IMR-90 (cell line): Measurements from ENCODE around the gene CACNA2D1. TPM values are rescaled to one million over a fixed set of nuclear protein-coding genes. Genes with fewer than 3 reads are reported as not detected.

Source experiments
- ATAC-seq: fragments of 200-7000 bp; cut with Tn5 transposase; 2 replicates; pipeline ENCODE4 v1.9.1; 2020; ENCODE audit warnings: low read depth, mild to moderate bottlenecking, moderate library complexity
- BruUV-seq: library from RNA; stranded (reverse); fragments of 400-500 nt; replicated peaks from 2 replicates; lab custom pipeline; 2021; lab: Mats Ljungman, UMichigan
- CTCF ChIA-PET: fragments of 300-600 bp; formaldehyde crosslinking; extraction: SDS; loops from one replicate; lab custom pipeline; 2021; ENCODE audit warnings: antibody characterized with exemption; lab: Yijun Ruan, JAX
- POLR2A ChIA-PET: fragments of 300-600 bp; sonication (Branson Sonifier 250); formaldehyde crosslinking; loops from one replicate; lab custom pipeline; 2022; ENCODE audit warnings: antibody characterized with exemption; ENCODE audit not compliant: unreplicated experiment; lab: Charles Lee
- DNase-seq: peaks from one replicate; pipeline ENCODE4 v3.0.0; 2013
- H2AFZ ChIP-seq: replicated peaks from 2 replicates; pipeline ENCODE3; 2013; ENCODE audit warnings: low read length, mild to moderate bottlenecking; ENCODE audit not compliant: poor library complexity
- H2AK5ac ChIP-seq: 2 replicates; pipeline ENCODE4 v1.6.1; 2013; ENCODE audit warnings: low read depth, low read length, inconsistent platforms
- H2AK9ac ChIP-seq: replicated peaks from 2 replicates; pipeline ENCODE3; 2013; ENCODE audit warnings: mild to moderate bottlenecking, low read depth, low read length, moderate library complexity; ENCODE audit not compliant: poor library complexity
- H2BK120ac ChIP-seq: 2 replicates; pipeline ENCODE4 v1.6.1; 2013; ENCODE audit warnings: low read depth, low read length, inconsistent platforms
- H2BK15ac ChIP-seq: 3 replicates; pipeline ENCODE4 v1.6.1; 2013; ENCODE audit warnings: low read depth, low read length, inconsistent platforms
- H2BK20ac ChIP-seq: 2 replicates; pipeline ENCODE4 v1.6.1; 2013; ENCODE audit warnings: low read depth, mild to moderate bottlenecking, inconsistent platforms, low read length, moderate library complexity
- H2BK5ac ChIP-seq: 2 replicates; pipeline ENCODE4 v1.6.1; 2013; ENCODE audit warnings: mild to moderate bottlenecking, low read depth, low read length, inconsistent platforms; ENCODE audit not compliant: poor library complexity, severe bottlenecking
- H3K14ac ChIP-seq: replicated peaks from 2 replicates; pipeline ENCODE4 v1.6.1; 2013; ENCODE audit warnings: low read depth, low read length, inconsistent platforms
- H3K18ac ChIP-seq: 2 replicates; pipeline ENCODE4 v1.6.1; 2013; ENCODE audit warnings: low read depth, low read length, control low read depth
- H3K23ac ChIP-seq: 2 replicates; pipeline ENCODE4 v1.6.1; 2013; ENCODE audit warnings: low read depth, low read length, inconsistent platforms
- H3K27ac ChIP-seq: 2 replicates; pipeline ENCODE4 v1.5.1; 2013; ENCODE audit warnings: mild to moderate bottlenecking, control low read depth, low read length; ENCODE audit not compliant: insufficient read depth
- H3K27me3 ChIP-seq: 2 replicates; pipeline ENCODE4 v1.6.1; 2013; ENCODE audit warnings: low read length; ENCODE audit not compliant: control insufficient read depth, insufficient read depth
- H3K36me3 ChIP-seq: 2 replicates; pipeline ENCODE4 v1.6.1; 2013; ENCODE audit warnings: low read length, mixed read lengths; ENCODE audit not compliant: control insufficient read depth, insufficient read depth
- H3K4ac ChIP-seq: 2 replicates; pipeline ENCODE4 v1.6.1; 2013; ENCODE audit warnings: low read depth, low read length, inconsistent platforms
- H3K4me1 ChIP-seq: 2 replicates; pipeline ENCODE4 v1.6.1; 2013; ENCODE audit warnings: low read length, mixed read lengths; ENCODE audit not compliant: control insufficient read depth, insufficient read depth
- H3K4me2 ChIP-seq: 2 replicates; pipeline ENCODE4 v1.6.1; 2013; ENCODE audit warnings: low read depth, mild to moderate bottlenecking, control low read depth, low read length, moderate library complexity
- H3K4me3 ChIP-seq: 2 replicates; pipeline ENCODE4 v1.5.1; 2013; ENCODE audit warnings: low read depth, mild to moderate bottlenecking, control low read depth, low read length, moderate library complexity; ENCODE audit not compliant: insufficient read depth
- H3K56ac ChIP-seq: 2 replicates; pipeline ENCODE4 v1.6.1; 2013; ENCODE audit warnings: low read length, inconsistent platforms; ENCODE audit not compliant: insufficient read depth; ENCODE audit errors: extremely low read depth
- H3K79me1 ChIP-seq, 2 experiments: 2 replicates each; pipeline ENCODE4 v1.6.1; 2013; ENCODE audit warnings: low read length in 2 of 2, inconsistent platforms in 1 of 2, low read depth in 1 of 2
- H3K9ac ChIP-seq: 2 replicates; pipeline ENCODE4 v1.6.1; 2013; ENCODE audit warnings: low read depth, low read length, control low read depth
- H3K9me1 ChIP-seq: 2 replicates; pipeline ENCODE4 v1.6.1; 2013; ENCODE audit warnings: low read length, inconsistent platforms; ENCODE audit not compliant: insufficient read depth
- H3K9me3 ChIP-seq: 2 replicates; pipeline ENCODE4 v1.6.1; 2013; ENCODE audit warnings: low read length; ENCODE audit not compliant: control insufficient read depth, insufficient read depth
- H4K20me1 ChIP-seq: 2 replicates; pipeline ENCODE4 v1.6.1; 2013; ENCODE audit warnings: low read length, inconsistent platforms; ENCODE audit not compliant: insufficient read depth
- H4K5ac ChIP-seq: 2 replicates; pipeline ENCODE4 v1.6.1; 2013; ENCODE audit warnings: mild to moderate bottlenecking, low read depth, low read length, control low read depth
- H4K8ac ChIP-seq, 2 experiments: 2 replicates each; pipeline ENCODE4 v1.6.1; 2013; ENCODE audit warnings: low read depth in 2 of 2, low read length in 2 of 2, control low read depth in 1 of 2, inconsistent platforms in 1 of 2
- H4K91ac ChIP-seq: 2 replicates; pipeline ENCODE4 v1.6.1; 2013; ENCODE audit warnings: low read depth, low read length, inconsistent platforms; ENCODE audit not compliant: insufficient read depth
- BHLHE40 ChIP-seq: fragments of 150-350 bp; IDR thresholded peaks from 2 replicates; pipeline ENCODE4 v1.6.1; 2016; ENCODE audit warnings: mild to moderate bottlenecking, low read depth, low read length
- MAFK ChIP-seq: IDR thresholded peaks from 2 replicates; pipeline ENCODE4 v1.6.1; 2012; ENCODE audit warnings: low read depth, low read length, improper control_type of control experiment
- NFE2L2 ChIP-seq: fragments of 150-350 bp; IDR thresholded peaks from 2 replicates; pipeline ENCODE4 v1.6.1; 2016; ENCODE audit warnings: low read depth, mild to moderate bottlenecking, low read length
- RCOR1 ChIP-seq: IDR thresholded peaks from 2 replicates; pipeline ENCODE4 v1.6.1; 2012; ENCODE audit warnings: mild to moderate bottlenecking, low read length, improper control_type of control experiment; ENCODE audit not compliant: insufficient replicate concordance
- WGBS, 2 experiments: methylation state at CpG; one replicate each; pipeline versions ENCODE4 v1.1.5 to v1.1.7; 2013; ENCODE audit warnings: missing lambda C conversion rate in 2 of 2; ENCODE audit not compliant: insufficient read length in 1 of 2; ENCODE audit errors: extremely low coverage in 2 of 2; 5-methylcytosine and 5-hydroxymethylcytosine counted together
- dilution Hi-C: fragments of 300-500 bp; cut with HindIII; formaldehyde crosslinking; loops from one replicate; pipeline ENCODE4 v1.14.3; 2018; ENCODE audit warnings: low sequenced_read_pairs; ENCODE audit not compliant: unreplicated experiment
- in situ Hi-C: fragments of 300-500 bp; cut with MboI; formaldehyde crosslinking; loops from 3 replicates; pipeline ENCODE4 v1.14.3; 2019; ENCODE audit warnings: low sequenced_read_pairs, inconsistent platforms, mixed read lengths
- intact Hi-C: fragments of 100-400 bp; cut with micrococcal nuclease; formaldehyde crosslinking; loops from 2 replicates; pipeline ENCODE4 v1.10.0; 2022
- polyA plus RNA-seq, 3 experiments: library from polyadenylated mRNA; depleted of rRNA; stranded (reverse); fragments of >200 nt; gene quantifications; 2 replicates each; pipeline ENCODE4 v1.2.3, GENCODE V29; 2012; ENCODE audit warnings: low replicate concordance in 1 of 3
- total RNA-seq: library from RNA; depleted of rRNA; stranded (reverse); fragments of >200 nt; gene quantifications from 2 replicates; pipeline ENCODE4 v1.2.3, GENCODE V29; 2012

CACNA2D1 gene
- total and polyA plus RNA-seq, 2 of the 4 experiments (the other 2 are of a cell fraction) = 5.8 to 21.9 TPM

GRCh38 chr7:82109288-82109687 lies 334.3 kb downstream of the CACNA2D1 start:
- H2BK20ac ChIP-seq = no peak overlapping the region
- H2BK5ac ChIP-seq = peak overlapping the region; percentile 56
- no peaks in the 10 kb centered on the region; the same call in 1 of the 2 replicates for H3K4me1 ChIP-seq
- no peak overlapping the region for H3K27ac ChIP-seq
- 0 out of 2 replicates have a peak, but pooled peaks cover 2% of the 10 kb centered on the region for H3K9me1 ChIP-seq
- H2AFZ ChIP-seq = no peak overlapping the region
- H3K23ac ChIP-seq = no peak overlapping the region
- H3K79me1 ChIP-seq = peaks cover 6 to 8% of the 10 kb centered on the region in 2 experiments; a peak in 1 of 4 replicates
- DNase-seq = peak; percentile 58
- H2AK9ac ChIP-seq = no peak overlapping the region
- H3K36me3 ChIP-seq = no peaks in the 10 kb centered on the region
- no peak overlapping the region for H2AK5ac ChIP-seq
- no peak for ATAC-seq
- no CpG with 5 or more reads among the region's 1 CpG for WGBS, 2 experiments
- H4K8ac ChIP-seq = 0 out of 4 replicates have a peak overlapping the region, but pooled peaks of 1 of the 2 experiments have one; percentile 6
- TF ChIP-seq BHLHE40 (no peak), MAFK (peak; percentile 86), RCOR1 (no peak), NFE2L2 (peak; percentile 61)
- H3K18ac ChIP-seq = peak overlapping the region; percentile 70; the same call in 1 of the 2 replicates
- no peaks in the 10 kb centered on the region for H3K27me3 ChIP-seq
- H3K4ac ChIP-seq = no peak overlapping the region
- dilution Hi-C loops (no loop called here), intact Hi-C loops (no loop called here), in situ Hi-C loops (no loop called here)
- peak overlapping the region; percentile 63; the same call in 1 of the 2 replicates for H4K5ac ChIP-seq
- H4K20me1 ChIP-seq = no peaks in the 10 kb centered on the region
- peak overlapping the region; percentile 58; the same call in 1 of the 2 replicates for H3K4me2 ChIP-seq
- no peak overlapping the region for H2BK15ac ChIP-seq
- no peak overlapping the region for H3K14ac ChIP-seq
- CTCF ChIA-PET = no interaction called here
- H3K4me3 ChIP-seq = no peak overlapping the region
- POLR2A ChIA-PET = no interaction called here
- H2BK120ac ChIP-seq = no peak overlapping the region
- no TSS peak for BruUV-seq
- no peaks in the 10 kb centered on the region for H3K9me3 ChIP-seq
- H4K91ac ChIP-seq = no peak overlapping the region
- no peak overlapping the region for H3K9ac ChIP-seq
- H3K56ac ChIP-seq = no peak overlapping the region
